BLaER1 treated with 17β-estradiol and CSF1 and Interleukin-3, amounts not matched to agents 10 nM and 100 nM (cell line): ENCODE results near the gene POLA1.

ENCODE experiments used
- H3K27ac ChIP-seq, 11 experiments: shearing (Covaris generic); formaldehyde crosslinking; 2 replicates each; pipeline ENCODE4 v1.8.1; 2022
- H3K27me3 ChIP-seq, 11 experiments: shearing (Covaris generic); formaldehyde crosslinking; 2 replicates each; pipeline ENCODE4 v1.8.1; 2022
- H3K36me3 ChIP-seq, 11 experiments: shearing (Covaris generic); formaldehyde crosslinking; 2 replicates each; pipeline ENCODE4 v1.8.1; 2022
- H3K4me1 ChIP-seq, 10 experiments: shearing (Covaris generic); formaldehyde crosslinking; 2 replicates each; pipeline ENCODE4 v1.8.1; 2022
- H3K4me2 ChIP-seq, 11 experiments: shearing (Covaris generic); formaldehyde crosslinking; 2 replicates each; pipeline ENCODE4 v1.8.1; 2022
- H3K4me3 ChIP-seq, 10 experiments: shearing (Covaris generic); formaldehyde crosslinking; 2 replicates each; pipeline ENCODE4 v1.8.1; 2022
- H3K9ac ChIP-seq, 11 experiments: shearing (Covaris generic); formaldehyde crosslinking; 2 replicates each; pipeline ENCODE4 v1.8.1; 2022
- H3K9me3 ChIP-seq, 11 experiments: shearing (Covaris generic); formaldehyde crosslinking; replicated peaks in 1 of 11; 2 replicates each; pipeline ENCODE4 v1.8.1; 2022
- H4K20me1 ChIP-seq, 11 experiments: shearing (Covaris generic); formaldehyde crosslinking; 2 replicates each; pipeline ENCODE4 v1.8.1; 2022
- Cebpa-rat ChIP-seq, 11 experiments: shearing (Covaris generic); IDR thresholded peaks; 2 replicates each; pipeline ENCODE4 v1.8.1; 2022

The POLA1 gene

DNA sequence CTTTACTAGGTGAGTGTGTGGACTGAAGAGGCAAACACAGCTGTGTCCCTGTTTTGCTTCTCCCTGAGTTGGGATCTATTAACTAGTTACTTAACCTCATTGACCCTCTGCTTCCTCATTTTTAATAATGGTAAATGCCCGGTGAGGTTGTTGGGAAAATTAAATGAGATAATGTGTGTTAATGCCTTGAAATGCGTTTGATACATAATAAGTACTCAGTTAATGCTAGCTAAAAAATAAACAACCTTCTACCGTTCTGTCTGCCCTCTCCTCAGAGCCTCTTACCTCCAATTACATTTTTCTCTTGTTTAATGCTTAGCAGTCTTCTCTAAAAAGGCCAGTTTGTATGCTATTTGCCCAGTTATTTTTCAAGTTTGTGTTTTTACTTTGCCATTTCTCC, 70.3 kb downstream of the POLA1 start:
- Histone ChIP-seq H3K36me3 (peaks cover 10 to 99% (median 39%) of the 10 kb centered on the region in 11 experiments; a peak in 19 of 22 replicates), H3K4me1 (no peaks in the 10 kb centered on the region), H3K9ac (no peak overlapping the region), H3K4me3 (no peak overlapping the region), H3K4me2 (no peak overlapping the region), H3K9me3 (no peaks in the 10 kb centered on the region; a peak in 1 of 22 replicates), H3K27ac (no peak overlapping the region), H3K27me3 (peaks cover 89 to 100% (median 99%) of the 10 kb centered on the region in 11 experiments), H4K20me1 (peaks cover 0 to 13% (median 0%) of the 10 kb centered on the region in 11 experiments; a peak in 4 of 22 replicates)
- TF ChIP-seq Cebpa-rat (IDR thresholded peaks at IDR 0.05) = no peak

DNA sequence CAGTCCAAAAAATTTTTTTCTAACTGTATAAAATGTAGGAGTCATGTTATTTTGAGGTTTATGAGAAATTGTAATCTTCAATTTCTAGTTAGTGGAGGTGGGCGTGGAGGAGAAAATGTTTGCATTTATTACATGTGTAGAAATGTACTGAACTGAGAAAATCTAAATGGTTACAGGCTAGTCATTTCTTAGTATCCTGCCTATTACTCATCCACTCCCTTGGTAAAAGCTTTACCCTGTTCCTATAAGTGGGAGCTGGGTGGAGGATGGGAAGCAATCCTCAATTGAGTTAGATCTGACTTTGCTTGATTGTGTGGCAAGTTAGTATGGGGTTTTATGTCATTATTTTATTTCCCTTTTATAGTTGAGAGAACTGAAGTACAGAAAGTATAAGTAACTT, 73.8 kb downstream of the POLA1 start:
- H3K9ac ChIP-seq = no peak overlapping the region
- H3K36me3 ChIP-seq = peaks cover 0 to 90% (median 29%) of the 10 kb centered on the region in 11 experiments; a peak in 15 of 22 replicates
- no peak for TF ChIP-seq Cebpa-rat (IDR thresholded peaks at IDR 0.05)
- peaks cover 84 to 100% (median 97%) of the 10 kb centered on the region in 11 experiments for H3K27me3 ChIP-seq
- H3K4me3 ChIP-seq = no peak overlapping the region
- H4K20me1 ChIP-seq = peaks cover 0 to 10% (median 0%) of the 10 kb centered on the region in 11 experiments; a peak in 4 of 22 replicates
- H3K4me2 ChIP-seq = no peak overlapping the region
- no peaks in the 10 kb centered on the region; a peak in 1 of 22 replicates for H3K9me3 ChIP-seq
- no peaks in the 10 kb centered on the region for H3K4me1 ChIP-seq
- H3K27ac ChIP-seq = no peak overlapping the region

DNA sequence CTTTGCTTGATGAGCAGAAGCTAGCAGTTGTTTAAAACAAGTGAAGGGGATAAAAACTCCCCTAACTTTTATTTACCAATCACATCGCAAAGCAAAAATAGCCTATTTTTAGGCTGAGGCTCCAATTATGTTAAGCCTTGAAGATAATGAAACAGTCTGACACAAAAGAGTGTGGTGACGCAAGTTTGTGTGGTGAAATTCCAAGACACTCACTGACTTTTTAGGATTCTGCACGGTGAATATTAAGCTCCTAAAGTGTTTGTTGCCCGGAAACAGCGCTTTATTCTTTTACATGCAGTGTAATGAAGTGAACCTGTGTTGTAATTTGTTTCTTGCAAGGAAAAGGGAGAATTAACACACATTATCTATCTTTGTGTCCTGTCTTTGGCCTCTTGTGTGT, 74.8 kb downstream of the POLA1 start:
- Histone ChIP-seq H4K20me1 (peaks cover 0 to 10% (median 0%) of the 10 kb centered on the region in 11 experiments; a peak in 5 of 22 replicates), H3K36me3 (peaks cover 0 to 85% (median 19%) of the 10 kb centered on the region in 11 experiments; a peak in 12 of 22 replicates)

DNA sequence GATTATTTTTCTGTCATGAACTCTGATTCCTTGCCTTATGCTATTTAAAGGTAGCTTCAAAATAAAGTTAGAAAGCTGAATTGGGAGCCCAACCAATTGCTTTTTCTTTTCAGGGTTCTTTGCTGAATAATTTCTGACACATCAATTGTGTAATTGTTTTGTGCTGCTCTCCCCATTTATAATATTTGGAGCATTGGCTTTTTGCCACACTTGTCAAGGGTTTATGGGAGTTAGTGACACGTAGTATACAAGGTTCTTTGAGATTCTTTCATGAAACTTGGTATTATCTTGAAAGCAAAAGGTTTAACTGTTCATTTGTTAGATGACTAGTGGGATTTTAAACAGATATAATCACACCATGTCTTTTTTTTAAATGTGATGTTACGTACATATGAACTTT, 80.9 kb downstream of the POLA1 start:
- H3K9me3 ChIP-seq = no peaks in the 10 kb centered on the region
- H3K4me1 ChIP-seq = peaks cover 0 to 3% (median 0%) of the 10 kb centered on the region in 10 experiments; a peak in 1 of 20 replicates
- H3K27ac ChIP-seq = no peak overlapping the region
- no peak overlapping the region for H3K9ac ChIP-seq
- peaks cover 69 to 98% (median 92%) of the 10 kb centered on the region in 11 experiments for H3K27me3 ChIP-seq
- H3K4me3 ChIP-seq = no peak overlapping the region
- H3K36me3 ChIP-seq = peaks cover 0 to 36% (median 7%) of the 10 kb centered on the region in 11 experiments; a peak in 8 of 22 replicates
- TF ChIP-seq Cebpa-rat (IDR thresholded peaks at IDR 0.05) = no peak
- H3K4me2 ChIP-seq = no peak overlapping the region
- peaks cover 0 to 14% (median 0%) of the 10 kb centered on the region in 11 experiments; a peak in 4 of 22 replicates for H4K20me1 ChIP-seq

More for the DNA sequence above, 74.8 kb downstream of the POLA1 start:
- Histone ChIP-seq H3K9me3 (no peaks in the 10 kb centered on the region), H3K4me3 (no peak overlapping the region), H3K27me3 (peaks cover 84 to 100% (median 97%) of the 10 kb centered on the region in 11 experiments), H3K4me2 (no peak overlapping the region), H3K4me1 (no peaks in the 10 kb centered on the region), H3K27ac (no peak overlapping the region), H3K9ac (no peak overlapping the region)
- TF ChIP-seq Cebpa-rat (IDR thresholded peaks at IDR 0.05) = no peak

DNA sequence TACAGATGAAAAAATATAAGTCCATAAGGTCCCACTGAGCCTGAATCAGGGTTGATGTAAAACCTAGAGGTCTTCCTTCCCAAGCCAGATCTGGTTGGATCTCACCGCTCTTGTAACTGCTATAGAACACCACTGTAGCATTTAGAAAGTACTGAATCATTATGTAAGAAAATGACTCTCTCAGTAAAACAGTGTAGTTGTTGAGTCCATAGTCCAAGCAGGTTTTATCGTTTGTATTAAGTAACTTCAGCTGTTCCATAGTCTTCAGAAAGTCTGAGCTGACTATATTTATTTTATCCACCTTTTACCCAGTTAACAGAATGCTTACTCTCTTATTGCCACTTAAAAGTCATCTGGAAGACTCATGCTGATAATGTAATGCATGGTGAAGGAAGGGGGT, 82.2 kb downstream of the POLA1 start:
- H3K9me3 ChIP-seq = no peaks in the 10 kb centered on the region
- no peak overlapping the region for H3K9ac ChIP-seq
- peaks cover 0 to 27% (median 6%) of the 10 kb centered on the region in 11 experiments; a peak in 8 of 22 replicates for H3K36me3 ChIP-seq
- H3K27ac ChIP-seq = no peak overlapping the region
- peaks cover 0 to 3% (median 0%) of the 10 kb centered on the region in 10 experiments; a peak in 1 of 20 replicates for H3K4me1 ChIP-seq
- peaks cover 0 to 21% (median 0%) of the 10 kb centered on the region in 11 experiments; a peak in 4 of 22 replicates for H4K20me1 ChIP-seq
- H3K27me3 ChIP-seq = peaks cover 64 to 98% (median 92%) of the 10 kb centered on the region in 11 experiments
- TF ChIP-seq Cebpa-rat (IDR thresholded peaks at IDR 0.05) = no peak
- no peak overlapping the region for H3K4me3 ChIP-seq
- no peak overlapping the region for H3K4me2 ChIP-seq

DNA sequence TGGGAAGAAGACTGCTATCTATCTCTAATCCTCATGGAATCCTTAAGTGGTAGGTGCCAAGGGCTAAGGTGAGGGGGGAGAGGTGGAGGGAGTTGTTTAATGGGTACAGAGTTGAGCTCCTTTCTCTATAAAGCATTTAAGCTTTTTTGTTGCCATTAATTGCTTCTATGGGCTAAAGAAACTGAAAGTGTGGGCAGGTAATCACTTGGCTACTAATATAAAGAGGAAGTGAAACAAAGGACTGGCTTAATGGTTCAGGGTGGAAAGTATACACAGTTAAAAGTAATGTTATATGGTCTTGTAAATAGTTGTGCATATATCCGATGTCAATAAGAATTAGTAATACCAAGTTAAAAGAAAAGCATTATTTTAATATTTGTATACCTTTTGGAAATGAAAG, 83.9 kb downstream of the POLA1 start:
- no peak for TF ChIP-seq Cebpa-rat (IDR thresholded peaks at IDR 0.05)
- Histone ChIP-seq H3K36me3 (peaks cover 0 to 34% (median 11%) of the 10 kb centered on the region in 11 experiments; a peak in 10 of 22 replicates), H3K9ac (no peak overlapping the region), H3K4me3 (no peak overlapping the region), H3K27ac (no peak overlapping the region), H3K4me1 (peaks cover 0 to 3% (median 0%) of the 10 kb centered on the region in 10 experiments; a peak in 1 of 20 replicates), H4K20me1 (peaks cover 0 to 18% (median 0%) of the 10 kb centered on the region in 11 experiments; a peak in 3 of 22 replicates), H3K27me3 (peaks cover 69 to 98% (median 93%) of the 10 kb centered on the region in 11 experiments), H3K4me2 (no peak overlapping the region), H3K9me3 (no peaks in the 10 kb centered on the region)

DNA sequence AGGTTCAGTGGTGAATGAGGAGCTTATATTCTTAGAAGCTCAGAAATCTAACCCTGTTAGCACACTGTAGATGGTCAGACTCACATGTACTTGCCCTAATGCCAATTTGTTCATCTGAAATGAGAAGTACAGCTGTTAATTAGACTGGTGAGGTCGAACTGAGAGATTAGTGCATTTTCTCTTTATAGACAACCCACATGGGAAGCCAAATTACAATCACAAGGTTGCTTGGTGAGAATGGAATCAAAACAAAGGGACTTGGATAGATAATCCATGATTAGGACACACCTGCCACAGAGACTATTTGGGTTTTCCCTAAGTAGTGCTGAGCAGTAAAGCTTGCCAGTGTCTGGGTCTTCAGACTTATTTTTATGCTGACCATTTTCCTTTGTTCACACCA, 88.3 kb downstream of the POLA1 start:
- H3K9ac ChIP-seq = no peak overlapping the region
- no peak overlapping the region for H3K4me2 ChIP-seq
- peaks cover 0 to 63% (median 24%) of the 10 kb centered on the region in 11 experiments; a peak in 16 of 22 replicates for H3K36me3 ChIP-seq
- peaks cover 0 to 8% (median 4%) of the 10 kb centered on the region in 11 experiments; a peak in 8 of 22 replicates for H3K9me3 ChIP-seq
- H3K4me1 ChIP-seq = peaks cover 0 to 3% (median 0%) of the 10 kb centered on the region in 10 experiments; a peak in 1 of 20 replicates
- peaks cover 0 to 12% (median 0%) of the 10 kb centered on the region in 11 experiments; a peak in 1 of 22 replicates for H4K20me1 ChIP-seq
- peaks cover 58 to 98% (median 92%) of the 10 kb centered on the region in 11 experiments for H3K27me3 ChIP-seq
- no peak overlapping the region for H3K27ac ChIP-seq
- no peak overlapping the region for H3K4me3 ChIP-seq
- no peak for TF ChIP-seq Cebpa-rat (IDR thresholded peaks at IDR 0.05)

DNA sequence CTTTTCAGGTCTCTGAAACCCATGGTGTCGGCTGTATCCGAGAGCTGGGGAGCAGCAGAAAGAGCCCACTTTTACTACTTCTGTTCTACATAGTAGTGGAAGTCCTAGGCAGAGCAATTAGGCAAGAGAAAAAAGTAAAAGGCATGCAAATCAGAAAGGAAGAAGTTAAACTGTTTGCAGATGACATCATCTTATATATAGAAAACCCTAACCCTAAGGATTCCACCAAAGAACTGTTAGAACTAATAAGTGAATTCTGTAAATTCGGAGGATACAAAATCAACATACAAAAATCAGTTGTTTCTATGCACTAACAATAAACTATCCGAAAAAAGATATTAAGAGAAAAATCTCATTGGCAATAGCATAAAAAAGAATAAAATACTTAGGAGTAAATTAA, 95.3 kb downstream of the POLA1 start:
- no peak for TF ChIP-seq Cebpa-rat (IDR thresholded peaks at IDR 0.05)
- Histone ChIP-seq H3K4me3 (no peak overlapping the region), H3K9ac (no peak overlapping the region), H3K27me3 (peaks cover 85 to 100% (median 99%) of the 10 kb centered on the region in 11 experiments), H3K4me2 (no peak overlapping the region), H3K36me3 (peaks cover 0 to 53% (median 23%) of the 10 kb centered on the region in 11 experiments; a peak in 17 of 22 replicates), H3K9me3 (peaks cover 0 to 13% (median 9%) of the 10 kb centered on the region in 11 experiments; a peak in 13 of 22 replicates), H4K20me1 (no peaks in the 10 kb centered on the region; a peak in 2 of 22 replicates), H3K4me1 (no peaks in the 10 kb centered on the region), H3K27ac (no peak overlapping the region)

DNA sequence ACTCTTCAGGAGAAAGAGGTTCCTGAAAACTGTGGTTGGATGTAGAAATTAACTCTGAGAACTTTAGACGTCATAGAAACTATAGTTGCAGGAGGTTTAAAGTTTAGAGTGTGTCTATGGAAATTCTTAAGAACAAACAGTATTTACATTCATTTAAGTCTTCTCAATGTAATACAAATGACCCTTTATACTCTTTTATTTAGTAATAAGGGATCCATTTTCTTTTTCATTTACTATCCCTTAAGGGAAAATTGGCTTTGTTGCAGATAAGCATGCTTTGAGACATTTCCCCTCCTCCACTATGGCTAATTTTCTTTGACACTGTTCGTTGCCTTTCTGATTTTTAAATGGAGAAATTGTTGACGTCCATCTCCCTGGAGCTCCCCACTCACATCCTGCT, 96.4 kb downstream of the POLA1 start:
- Histone ChIP-seq H3K9ac (no peak overlapping the region), H3K4me3 (no peak overlapping the region), H3K4me2 (no peak overlapping the region), H4K20me1 (no peaks in the 10 kb centered on the region; a peak in 2 of 22 replicates), H3K4me1 (no peaks in the 10 kb centered on the region), H3K27me3 (peaks cover 92 to 100% (median 99%) of the 10 kb centered on the region in 11 experiments), H3K27ac (no peak overlapping the region), H3K36me3 (peaks cover 0 to 49% (median 16%) of the 10 kb centered on the region in 11 experiments; a peak in 16 of 22 replicates), H3K9me3 (peaks cover 0 to 13% (median 9%) of the 10 kb centered on the region in 11 experiments; a peak in 13 of 22 replicates)
- no peak for TF ChIP-seq Cebpa-rat (IDR thresholded peaks at IDR 0.05)
